K562 (cell line): ENCODE results near the gene TMEM163. TPM values are rescaled to one million over a fixed set of nuclear protein-coding genes. Genes with fewer than 3 reads are reported as not detected.

Source experiments
- ATAC-seq: fragments of 200-7000 bp; cut with Tn5 transposase; 3 replicates; pipeline ENCODE4 v1.9.1; 2020; ENCODE audit warnings: moderate library complexity
- BruUV-seq: library from RNA; stranded (reverse); fragments of 400-500 nt; replicated peaks from 2 replicates; lab custom pipeline; 2021; lab: Mats Ljungman, UMichigan
- CTCF ChIA-PET: fragments of 300-600 bp; formaldehyde crosslinking; extraction: SDS; loops from one replicate; lab custom pipeline; 2021; ENCODE audit warnings: low intra/inter-chr PET ratio; lab: Yijun Ruan, JAX
- POLR2A ChIA-PET: fragments of 300-600, 350-650 bp; sonication (Branson Sonifier 250); formaldehyde crosslinking; extraction: SDS; loops from one replicate; lab custom pipeline; 2021; ENCODE audit warnings: antibody characterized with exemption, inconsistent platforms; lab: Yijun Ruan, JAX
- DNase-seq, 4 experiments: peaks; one replicate each; pipeline versions ENCODE4 v3.0.0 to v3.0.0-alpha.2; 2011 to 2018; ENCODE audit warnings: low spot score in 3 of 4, mixed read lengths in 3 of 4; ENCODE audit errors: extremely low read depth in 1 of 4
- FAIRE-seq: peaks from 2 replicates; lab custom pipeline; 2011; peaks lifted over from hg19 to GRCh38; lab: Jason Lieb, UNC
- H2AFZ ChIP-seq: 2 replicates; pipeline ENCODE4 v1.6.0; 2011; ENCODE audit warnings: low read depth, low read length, control low read depth, inconsistent platforms
- H3K27ac ChIP-seq: fragments of 200-600 bp; 3 replicates; pipeline ENCODE4 v1.8.0; 2011; ENCODE audit warnings: low read depth, mild to moderate bottlenecking, control low read depth, inconsistent platforms, low read length, moderate library complexity, mixed read lengths; ENCODE audit errors: extremely low read depth
- H3K27me3 ChIP-seq, 2 experiments: fragments of 300-600 bp in 1 of 2; 2 replicates in 1 of 2; 3 replicates in 1 of 2; pipeline versions ENCODE4 v1.6.0 to v1.8.0; 2011; ENCODE audit warnings: inconsistent platforms in 2 of 2, low read length in 2 of 2, mild to moderate bottlenecking in 1 of 2, mixed read lengths in 1 of 2, moderate library complexity in 1 of 2; ENCODE audit not compliant: control insufficient read depth in 2 of 2, insufficient read depth in 2 of 2
- H3K36me3 ChIP-seq: fragments of 300-600 bp; 3 replicates; pipeline ENCODE4 v1.8.0; 2011; ENCODE audit warnings: mild to moderate bottlenecking, low read length, inconsistent platforms; ENCODE audit not compliant: control insufficient read depth, insufficient read depth
- H3K4me1 ChIP-seq, 2 experiments: fragments of 200-600 bp in 1 of 2; replicated peaks in 1 of 2; 2 replicates in 1 of 2; 3 replicates in 1 of 2; pipeline versions ENCODE4 v1.5.1 to v1.8.0; 2011; ENCODE audit warnings: inconsistent platforms in 2 of 2, low read length in 2 of 2, mild to moderate bottlenecking in 1 of 2, mixed read lengths in 1 of 2, moderate library complexity in 1 of 2; ENCODE audit not compliant: control insufficient read depth in 2 of 2, insufficient read depth in 2 of 2
- H3K4me2 ChIP-seq: 2 replicates; pipeline ENCODE4 v1.6.1; 2011; ENCODE audit warnings: low read length, control low read depth, inconsistent platforms, mixed read lengths; ENCODE audit not compliant: insufficient read depth
- H3K4me3 ChIP-seq: fragments of 200-600 bp; sonication (generic), shearing (Covaris generic); 2 replicates; pipeline ENCODE4 v1.5.1; 2016; ENCODE audit warnings: control low read depth, inconsistent platforms
- H3K79me2 ChIP-seq: fragments of 200-600 bp; 3 replicates; pipeline ENCODE4 v1.8.0; 2011; ENCODE audit warnings: low read length, inconsistent platforms; ENCODE audit not compliant: control insufficient read depth, insufficient read depth
- H3K9ac ChIP-seq, 2 experiments: 2 replicates each; pipeline versions ENCODE4 v1.6.0 to v1.6.1; 2011; ENCODE audit warnings: low read depth in 2 of 2, low read length in 2 of 2, control low read depth in 1 of 2, inconsistent platforms in 1 of 2, mild to moderate bottlenecking in 1 of 2, mixed read lengths in 1 of 2; ENCODE audit not compliant: insufficient read depth in 1 of 2
- H3K9me1 ChIP-seq: one replicate; pipeline ENCODE4 v1.6.0; 2011; ENCODE audit warnings: inconsistent platforms, mild to moderate bottlenecking, low read length, moderate library complexity; ENCODE audit not compliant: control insufficient read depth, insufficient read depth
- H3K9me3 ChIP-seq: replicated peaks from 2 replicates; pipeline ENCODE4 v1.5.1; 2011; ENCODE audit warnings: low read depth, low read length, inconsistent platforms; ENCODE audit not compliant: control insufficient read depth, insufficient read depth
- H4K20me1 ChIP-seq: replicated peaks from 2 replicates; pipeline ENCODE4 v1.6.1; 2011; ENCODE audit warnings: low read length, inconsistent platforms, mixed read lengths; ENCODE audit not compliant: control insufficient read depth, insufficient read depth
- E4F1 ChIP-seq: fragments of 250-450 bp; sonication (Bioruptor Pico); IDR thresholded peaks from 2 replicates; pipeline ENCODE4 v1.5.0; 2021; ENCODE audit warnings: mild to moderate bottlenecking, borderline replicate concordance
- KHSRP ChIP-seq: fragments of 450-650 bp; IDR thresholded peaks from 2 replicates; pipeline ENCODE4 v1.6.1; 2017
- NCOA4 ChIP-seq: fragments of 450-650 bp; IDR thresholded peaks from 2 replicates; pipeline ENCODE4 v1.6.1; 2018; ENCODE audit warnings: mild to moderate bottlenecking; ENCODE audit not compliant: partially characterized antibody
- RBM39 ChIP-seq: fragments of 200-400 bp; formaldehyde crosslinking; optimal IDR thresholded peaks from 2 replicates; pipeline ENCODE3; 2018; ENCODE audit warnings: low read depth, low read length
- SMARCA4 ChIP-seq: fragments of 450-650 bp; IDR thresholded peaks from 2 replicates; pipeline ENCODE4 v1.6.1; 2016
- STAT5A ChIP-seq: IDR thresholded peaks from 2 replicates; pipeline ENCODE4 v1.6.1; 2012; ENCODE audit warnings: low read length, inconsistent platforms, borderline replicate concordance
- TEAD2 ChIP-seq: fragments of 450-650 bp; IDR thresholded peaks from 2 replicates; pipeline ENCODE4 v1.6.1; 2016; ENCODE audit warnings: missing genetic modification characterization, control low read depth, missing compliant biosample characterization
- ZBTB43 ChIP-seq: sonication (generic); formaldehyde crosslinking; IDR thresholded peaks from 2 replicates; pipeline ENCODE4 v1.8.0; 2023; ENCODE audit warnings: mild to moderate bottlenecking, missing genetic modification reagents
- ZC3H11A ChIP-seq: IDR thresholded peaks from 2 replicates; pipeline ENCODE4 v1.6.1; 2012; ENCODE audit warnings: low read depth, low read length, improper control_type of control experiment
- ZNF217 ChIP-seq: sonication (generic); formaldehyde crosslinking; IDR thresholded peaks from 2 replicates; pipeline ENCODE4 v1.8.0; 2022; ENCODE audit warnings: mild to moderate bottlenecking, missing genetic modification reagents
- WGBS: fragments of 100-300 bp; shearing (Covaris generic); methylation state at CpG from one replicate; pipeline ENCODE4 v1.1.6; 2016; ENCODE audit warnings: low coverage, mixed read lengths; ENCODE audit not compliant: insufficient coverage; ENCODE audit errors: missing lambda C conversion rate; 5-methylcytosine and 5-hydroxymethylcytosine counted together
- in situ Hi-C: fragments of 300-500 bp; cut with MboI; formaldehyde crosslinking; loops from 4 replicates; pipeline ENCODE4 v1.15.0; 2018; ENCODE audit warnings: inconsistent platforms, mixed read lengths
- intact Hi-C: fragments of 100-400 bp; cut with micrococcal nuclease; formaldehyde crosslinking; loops from 2 replicates; pipeline ENCODE4 v1.14.2; 2022
- polyA plus RNA-seq, 8 experiments: library from polyadenylated mRNA; depleted of rRNA in 4 of 8; stranded (reverse) in 5 of 8; unstranded in 3 of 8; fragments of >200 nt; fragmentation: Nextera tagmentation in 2 of 8; fragmentation: Illumina TruSeq in 1 of 8; extraction: Ambion mirVana in 2 of 8; extraction: Trizol in 1 of 8; gene quantifications; 2 replicates each; pipeline versions ENCODE4 v1.2.1 to v1.2.3, GENCODE V29; 2011 to 2014; ENCODE audit warnings: inconsistent platforms in 1 of 8, missing spikeins in 1 of 8
- total RNA-seq, 7 experiments: library from RNA; depleted of rRNA in 6 of 7; stranded (reverse); fragments of >200 nt in 6 of 7; fragmentation: Illumina TruSeq in 2 of 7; extraction: Trizol in 2 of 7; gene quantifications; 2 replicates each; pipeline versions ENCODE4 v1.2.1 to v1.2.3, GENCODE V29; 2011 to 2021; ENCODE audit warnings: low replicate concordance in 1 of 7

TMEM163 gene
- total and polyA plus RNA-seq, 9 of the 15 experiments (the other 6 are each of a cell fraction or from before 2014, with no cell fraction given): 0.04 to 0.68 (median 0.16) TPM; not detected in 3

- in situ Hi-C loops: loop anchor here (10.0 kb wide), 1 partner anchor 343 kb away; no protein-coding TSS in a partner anchor
- Histone ChIP-seq H3K27ac (no peak overlapping the region), H3K4me2 (no peak overlapping the region), H3K27me3 (peaks cover 9 to 73% of the 10 kb centered on the region in 2 experiments), H3K9me3 (no peaks in the 10 kb centered on the region), H3K4me1 (no peaks in the 10 kb centered on the region), H3K4me3 (no peak overlapping the region), H4K20me1 (0 out of 2 replicates have a peak, but pooled peaks cover 14% of the 10 kb centered on the region), H3K9ac (no peak overlapping the region), H3K36me3 (no peaks in the 10 kb centered on the region), H3K79me2 (no peaks in the 10 kb centered on the region), H3K9me1 (no peaks in the 10 kb centered on the region), H2AFZ (no peak overlapping the region)
- ChIA-PET CTCF (no interaction called here), POLR2A (interaction anchor here (0.7 kb wide), 1 partner anchor 349 kb away, joined by 3 read pairs; no protein-coding TSS in a partner anchor)
- no peak for DNase-seq
- intact Hi-C loops: no loop called here
- BruUV-seq: no TSS peak
- 14% methylated on average over 17 of the region's 18 CpGs for WGBS
- ATAC-seq: no peak
- no peak for FAIRE-seq
- no peak for TF ChIP-seq ZBTB43 (CRISPR knock-in tag)
- no peak for TF ChIP-seq KHSRP
These were observed 260.9 kb downstream of the TMEM163 start for GRCh38 chr2:134457765-134458472.

- ChIA-PET CTCF (no interaction called here), POLR2A (interaction anchor here (0.7 kb wide), 1 partner anchor 348 kb away, joined by 3 read pairs; no protein-coding TSS in a partner anchor)
- DNase-seq: no peak
- H4K20me1 ChIP-seq: 0 out of 2 replicates have a peak, but pooled peaks cover 14% of the 10 kb centered on the region
- no peak for ATAC-seq
- no TSS peak for BruUV-seq
- H3K9me3 ChIP-seq: no peaks in the 10 kb centered on the region
- no peaks in the 10 kb centered on the region for H3K79me2 ChIP-seq
- FAIRE-seq: no peak
- no peak overlapping the region for H3K27ac ChIP-seq
- no peaks in the 10 kb centered on the region for H3K4me1 ChIP-seq
- H3K4me3 ChIP-seq: no peak overlapping the region
- no peak overlapping the region for H3K9ac ChIP-seq
- H2AFZ ChIP-seq: no peak overlapping the region
- H3K9me1 ChIP-seq: no peaks in the 10 kb centered on the region
- 4% methylated on average over 7 of the region's 7 CpGs for WGBS
- in situ Hi-C loops: loop anchor here (10.0 kb wide), 1 partner anchor 343 kb away; no protein-coding TSS in a partner anchor
- no peaks in the 10 kb centered on the region for H3K36me3 ChIP-seq
- intact Hi-C loops: no loop called here
- H3K4me2 ChIP-seq: no peak overlapping the region
- peaks cover 7 to 67% of the 10 kb centered on the region in 2 experiments for H3K27me3 ChIP-seq
- TF ChIP-seq TEAD2 (no peak), RBM39 (no peak), E4F1 (no peak), ZC3H11A (no peak), ZNF217 (CRISPR knock-in tag) (no peak), NCOA4 (no peak), STAT5A (no peak), SMARCA4 (no peak)
These were observed 261.4 kb downstream of the TMEM163 start for GRCh38 chr2:134457353-134457752.
